PFSK-1 (cell line): Measurements from ENCODE around the gene AKAP1.

Experiments used
- POLR2AphosphoS5 ChIP-seq: IDR thresholded peaks from 2 replicates; pipeline ENCODE4 v1.6.1; 2012; ENCODE audit warnings: low read depth, mild to moderate bottlenecking, control low read depth, low read length, moderate library complexity
- SIN3A ChIP-seq: IDR thresholded peaks from 2 replicates; pipeline ENCODE4 v1.6.1; 2012; ENCODE audit warnings: mild to moderate bottlenecking, low read length, moderate library complexity, borderline replicate concordance; ENCODE audit not compliant: insufficient read depth
- TAF1 ChIP-seq: IDR thresholded peaks from 2 replicates; pipeline ENCODE4 v1.6.1; 2012; ENCODE audit warnings: low read length, control low read depth, borderline replicate concordance; ENCODE audit not compliant: insufficient read depth

GRCh38 chr17:57062865-57063264 lies 22.2 kb upstream of the AKAP1 start:
- TF ChIP-seq SIN3A, result no peak
- TF ChIP-seq POLR2AphosphoS5, result no peak
- TF ChIP-seq TAF1, result no peak
